A549 (cell line): ENCODE data around the gene NELFE.

Experiments used
- JUN ChIP-seq, 2 experiments: fragments of >200 bp; sonication (Bioruptor Twin); formaldehyde crosslinking; IDR thresholded peaks; 2 replicates in 1 of 2; 3 replicates in 1 of 2; pipeline ENCODE4 v1.6.1; 2016 to 2017
- NPAS2 ChIP-seq: fragments of 250-450 bp; sonication (Bioruptor Pico); IDR thresholded peaks from 2 replicates; pipeline ENCODE4 v1.8.0; 2022; ENCODE audit warnings: mild to moderate bottlenecking, moderate library complexity, borderline replicate concordance
- RAD21 ChIP-seq, 2 experiments: fragments of >200 bp in 1 of 2; sonication (Bioruptor Twin) in 1 of 2; formaldehyde crosslinking in 1 of 2; IDR thresholded peaks in 1 of 2; conservative IDR thresholded peaks in 1 of 2; 2 replicates in 1 of 2; 3 replicates in 1 of 2; pipeline ENCODE4 v1.6.1; 2012 to 2018; ENCODE audit warnings: inconsistent platforms in 1 of 2
- RCOR1 ChIP-seq: fragments of 150-350 bp; IDR thresholded peaks from 2 replicates; pipeline ENCODE4 v1.6.1; 2014; ENCODE audit warnings: antibody characterized with exemption, low read length, low read depth
- ZFP36 ChIP-seq: fragments of 450-650 bp; IDR thresholded peaks from 2 replicates; pipeline ENCODE4 v1.6.1; 2014; ENCODE audit warnings: borderline replicate concordance; ENCODE audit not compliant: partially characterized antibody
- TF ChIP-seq, protein P1 (sequence below): IDR thresholded peaks from 2 replicates; pipeline ENCODE4 v1.6.1; 2012
- TF ChIP-seq, protein P2 (sequence below): fragments of >200 bp; sonication (Bioruptor Twin); formaldehyde crosslinking; IDR thresholded peaks from 3 replicates; pipeline ENCODE4 v1.5.1; 2016
- TF ChIP-seq, protein P3 (sequence below): fragments of 450-650 bp; IDR thresholded peaks from 2 replicates; pipeline ENCODE4 v1.6.1; 2014; ENCODE audit warnings: antibody characterized with exemption

GRCh38 chr6:31968791-31969711 is 10.3 kb upstream of the NELFE start:
- TF ChIP-seq RAD21 (conservative IDR thresholded peaks at IDR 0.05 in 1 of 2, IDR thresholded peaks at IDR 0.05 in 1 of 2) (no peak), JUN (IDR thresholded peaks at IDR 0.05) (no peak), ZFP36 (no peak), RCOR1 (no peak), NPAS2 (no peak)
- TF ChIP-seq, protein P1, sequence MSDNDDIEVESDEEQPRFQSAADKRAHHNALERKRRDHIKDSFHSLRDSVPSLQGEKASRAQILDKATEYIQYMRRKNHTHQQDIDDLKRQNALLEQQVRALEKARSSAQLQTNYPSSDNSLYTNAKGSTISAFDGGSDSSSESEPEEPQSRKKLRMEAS = no peak
- TF ChIP-seq, protein P2, sequence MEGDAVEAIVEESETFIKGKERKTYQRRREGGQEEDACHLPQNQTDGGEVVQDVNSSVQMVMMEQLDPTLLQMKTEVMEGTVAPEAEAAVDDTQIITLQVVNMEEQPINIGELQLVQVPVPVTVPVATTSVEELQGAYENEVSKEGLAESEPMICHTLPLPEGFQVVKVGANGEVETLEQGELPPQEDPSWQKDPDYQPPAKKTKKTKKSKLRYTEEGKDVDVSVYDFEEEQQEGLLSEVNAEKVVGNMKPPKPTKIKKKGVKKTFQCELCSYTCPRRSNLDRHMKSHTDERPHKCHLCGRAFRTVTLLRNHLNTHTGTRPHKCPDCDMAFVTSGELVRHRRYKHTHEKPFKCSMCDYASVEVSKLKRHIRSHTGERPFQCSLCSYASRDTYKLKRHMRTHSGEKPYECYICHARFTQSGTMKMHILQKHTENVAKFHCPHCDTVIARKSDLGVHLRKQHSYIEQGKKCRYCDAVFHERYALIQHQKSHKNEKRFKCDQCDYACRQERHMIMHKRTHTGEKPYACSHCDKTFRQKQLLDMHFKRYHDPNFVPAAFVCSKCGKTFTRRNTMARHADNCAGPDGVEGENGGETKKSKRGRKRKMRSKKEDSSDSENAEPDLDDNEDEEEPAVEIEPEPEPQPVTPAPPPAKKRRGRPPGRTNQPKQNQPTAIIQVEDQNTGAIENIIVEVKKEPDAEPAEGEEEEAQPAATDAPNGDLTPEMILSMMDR = no peak
- TF ChIP-seq, protein P3, sequence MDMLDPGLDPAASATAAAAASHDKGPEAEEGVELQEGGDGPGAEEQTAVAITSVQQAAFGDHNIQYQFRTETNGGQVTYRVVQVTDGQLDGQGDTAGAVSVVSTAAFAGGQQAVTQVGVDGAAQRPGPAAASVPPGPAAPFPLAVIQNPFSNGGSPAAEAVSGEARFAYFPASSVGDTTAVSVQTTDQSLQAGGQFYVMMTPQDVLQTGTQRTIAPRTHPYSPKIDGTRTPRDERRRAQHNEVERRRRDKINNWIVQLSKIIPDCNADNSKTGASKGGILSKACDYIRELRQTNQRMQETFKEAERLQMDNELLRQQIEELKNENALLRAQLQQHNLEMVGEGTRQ = no peak
